Large intestine (tissue), 3 donors: ENCODE data around the gene SIGMAR1. TPM values are rescaled to one million over a fixed set of nuclear protein-coding genes. Genes with fewer than 3 reads are reported as not detected.

Source experiments
- DNase-seq, 2 donors: peaks; one replicate each; pipeline versions ENCODE4 v3.0.0 to v3.0.0-alpha.2; 2013
- H3K27ac ChIP-seq: one replicate; pipeline ENCODE4 v1.5.1; 2013; ENCODE audit warnings: low read length
- H3K27me3 ChIP-seq: 2 replicates; pipeline ENCODE4 v1.6.1; 2013; ENCODE audit warnings: low read length; ENCODE audit not compliant: control insufficient read depth, insufficient read depth
- H3K36me3 ChIP-seq: 2 replicates; pipeline ENCODE4 v1.6.1; 2013; ENCODE audit warnings: low read length; ENCODE audit not compliant: control insufficient read depth, insufficient read depth
- H3K4me1 ChIP-seq: one replicate; pipeline ENCODE4 v1.6.1; 2013; ENCODE audit warnings: low read length; ENCODE audit not compliant: control insufficient read depth, insufficient read depth
- H3K4me3 ChIP-seq: one replicate; pipeline ENCODE4 v1.5.1; 2013; ENCODE audit warnings: low read length
- H3K9me3 ChIP-seq: one replicate; pipeline ENCODE4 v1.6.1; 2013; ENCODE audit warnings: mild to moderate bottlenecking, low read depth, low read length, moderate library complexity; ENCODE audit not compliant: control insufficient read depth
- WGBS: methylation state at CpG from one replicate; pipeline ENCODE4 v1.1.5; 2013; ENCODE audit warnings: low lambda C conversion rate; ENCODE audit not compliant: insufficient coverage; 5-methylcytosine and 5-hydroxymethylcytosine counted together
- polyA plus RNA-seq: library from polyadenylated mRNA; unstranded; fragments of 120-200 nt; gene quantifications from one replicate; pipeline ENCODE4 v1.2.1, GENCODE V29; 2013

The SIGMAR1 gene
- polyA plus RNA-seq, 1 donor = 79.9 TPM

DNA sequence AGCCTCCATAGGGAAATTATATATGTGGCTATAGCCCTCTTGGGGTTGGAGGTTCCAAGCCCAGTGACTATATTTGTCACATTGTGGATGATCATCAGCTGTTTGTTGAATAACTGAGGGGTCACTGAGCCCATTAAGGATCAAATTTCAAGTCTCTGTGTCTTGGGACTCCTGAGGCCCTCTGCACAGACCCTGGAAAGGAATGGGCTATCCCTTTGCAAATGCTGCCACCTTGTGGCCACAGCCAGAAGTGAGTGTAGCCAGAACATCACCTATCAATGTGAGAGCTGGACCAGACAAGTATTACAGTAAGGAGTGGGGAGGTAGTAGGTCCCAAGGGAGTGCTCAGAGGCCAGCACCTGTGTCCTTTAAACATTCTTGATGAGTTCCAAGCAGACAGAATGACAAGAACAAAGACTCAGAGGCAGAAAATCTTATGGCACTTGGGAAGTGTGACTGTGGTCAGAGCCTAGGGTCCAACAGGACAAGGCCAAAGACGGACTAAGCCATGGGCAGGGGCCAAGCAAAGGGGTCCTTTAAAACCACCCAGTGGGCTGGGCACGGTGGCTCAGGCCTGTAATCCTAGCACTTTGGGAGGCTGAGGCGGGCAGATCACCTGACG is 33.9 kb downstream of the SIGMAR1 start:
- WGBS = no CpG with 5 or more reads among the region's 4 CpGs
- DNase-seq = peak; percentile 63 to 67
- Histone ChIP-seq H3K36me3 (no peaks in the 10 kb centered on the region), H3K4me1 (peaks cover 8% of the 10 kb centered on the region), H3K9me3 (no peaks in the 10 kb centered on the region), H3K27ac (no peak overlapping the region), H3K27me3 (peaks cover 16% of the 10 kb centered on the region), H3K4me3 (no peak overlapping the region)

DNA sequence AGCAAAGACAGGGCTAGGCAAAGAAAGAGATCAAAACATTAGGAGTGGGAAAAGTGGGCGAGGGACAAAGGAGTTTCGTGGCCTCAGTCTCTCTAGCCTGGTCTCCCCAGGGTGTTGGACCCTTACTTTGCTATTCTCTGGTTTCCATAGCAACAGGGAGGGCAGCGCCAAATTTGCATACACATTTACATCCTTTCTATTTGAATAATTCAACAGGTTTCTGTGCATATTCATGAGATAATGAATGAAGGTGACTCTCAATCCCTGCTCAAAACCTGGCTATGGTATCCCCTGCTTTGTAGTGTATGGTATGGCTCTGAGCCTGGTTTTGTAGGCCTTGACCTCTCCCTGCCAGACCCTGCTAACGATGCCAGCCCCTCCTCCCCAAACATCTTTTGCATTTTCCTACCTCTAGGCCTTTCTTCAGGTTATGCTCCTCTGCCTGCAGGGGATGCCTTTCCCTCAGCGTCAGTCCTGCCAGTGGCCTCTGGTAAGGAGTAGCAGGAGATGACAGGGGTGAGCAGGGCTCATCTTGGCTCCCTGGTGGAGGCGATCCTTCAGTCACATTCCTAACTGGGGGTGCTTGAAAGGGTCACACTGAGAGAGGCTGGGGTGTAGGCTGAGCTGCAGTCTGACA is 35.5 kb downstream of the SIGMAR1 start:
- Histone ChIP-seq H3K9me3 (no peaks in the 10 kb centered on the region), H3K27me3 (peaks cover 16% of the 10 kb centered on the region), H3K4me1 (peaks cover 2% of the 10 kb centered on the region), H3K36me3 (no peaks in the 10 kb centered on the region), H3K4me3 (no peak overlapping the region), H3K27ac (no peak overlapping the region)
- no CpG with 5 or more reads among the region's 6 CpGs for WGBS
- DNase-seq = no peak

DNA sequence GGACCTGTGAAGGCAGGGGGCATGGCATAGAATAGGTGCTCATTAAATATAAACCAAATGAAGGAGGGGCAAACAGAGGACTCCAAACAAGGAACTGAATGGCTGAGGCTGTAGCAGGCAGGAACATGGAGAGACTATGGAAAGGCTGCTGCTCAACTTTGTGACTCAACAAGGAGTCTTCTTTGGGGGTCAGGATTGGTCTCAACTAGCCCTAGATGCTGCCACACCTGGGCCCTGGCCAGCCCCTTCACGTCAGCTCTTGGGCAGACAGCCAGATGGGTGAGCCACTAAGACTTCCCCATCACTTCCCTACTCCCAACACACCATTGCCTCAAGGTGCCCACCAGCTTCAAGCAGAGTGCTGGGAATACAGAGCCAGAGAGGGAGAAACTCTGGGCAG is 36.7 kb downstream of the SIGMAR1 start:
- Histone ChIP-seq H3K27me3 (peaks cover 24% of the 10 kb centered on the region), H3K4me3 (no peak overlapping the region), H3K27ac (no peak overlapping the region), H3K4me1 (no peaks in the 10 kb centered on the region), H3K36me3 (no peaks in the 10 kb centered on the region), H3K9me3 (no peaks in the 10 kb centered on the region)
- WGBS = no CpG with 5 or more reads among the region's 1 CpG
- no peak for DNase-seq

DNA sequence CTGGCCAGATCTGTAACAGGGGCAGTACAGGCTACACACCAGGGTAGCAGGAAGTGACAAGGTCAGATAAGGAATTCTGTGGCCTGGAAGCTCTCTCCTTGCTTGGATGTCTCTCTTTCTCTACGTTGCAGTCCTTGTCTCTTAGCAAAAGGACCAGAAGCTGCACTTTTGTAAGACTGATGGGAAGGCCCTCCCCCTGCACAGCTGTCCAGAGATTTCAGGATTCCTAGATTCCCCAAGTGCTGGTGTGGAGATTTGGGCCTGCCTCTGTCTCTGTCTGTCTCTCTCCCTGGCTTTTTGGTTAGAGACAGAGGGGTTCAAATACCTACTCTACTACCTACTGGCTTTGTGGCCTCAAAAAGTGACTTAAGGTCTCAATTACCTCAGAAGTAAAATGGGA is 38.0 kb downstream of the SIGMAR1 start:
- no peaks in the 10 kb centered on the region for H3K9me3 ChIP-seq
- WGBS = no CpG with 5 or more reads among the region's 1 CpG
- no peak for DNase-seq
- no peak overlapping the region for H3K27ac ChIP-seq
- H3K4me3 ChIP-seq = no peak overlapping the region
- peaks cover 26% of the 10 kb centered on the region for H3K27me3 ChIP-seq
- H3K4me1 ChIP-seq = no peaks in the 10 kb centered on the region
- no peaks in the 10 kb centered on the region for H3K36me3 ChIP-seq

DNA sequence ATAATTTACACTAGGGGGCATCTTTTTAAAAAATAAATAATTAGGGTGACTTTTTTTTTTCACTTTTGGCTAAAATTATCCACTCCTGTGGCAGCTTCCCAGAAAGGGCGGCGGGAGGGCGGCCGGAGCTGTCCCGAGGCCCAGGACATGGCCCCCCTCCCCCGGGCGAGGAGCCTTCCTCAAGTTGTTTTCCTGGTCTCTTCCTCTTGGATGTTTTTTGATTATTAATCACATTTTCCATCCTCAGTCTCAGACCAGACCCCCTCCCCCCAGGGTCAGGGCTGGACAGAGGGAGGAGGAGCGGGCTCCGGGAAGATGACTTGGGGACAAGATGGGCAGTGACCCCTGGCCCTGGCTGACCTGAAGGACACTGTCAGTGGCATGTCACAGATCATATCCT is 43.4 kb downstream of the SIGMAR1 start:
- H3K4me1 ChIP-seq = peaks cover 16% of the 10 kb centered on the region
- H3K27me3 ChIP-seq = peaks cover 63% of the 10 kb centered on the region
- H3K27ac ChIP-seq = no peak overlapping the region

DNA sequence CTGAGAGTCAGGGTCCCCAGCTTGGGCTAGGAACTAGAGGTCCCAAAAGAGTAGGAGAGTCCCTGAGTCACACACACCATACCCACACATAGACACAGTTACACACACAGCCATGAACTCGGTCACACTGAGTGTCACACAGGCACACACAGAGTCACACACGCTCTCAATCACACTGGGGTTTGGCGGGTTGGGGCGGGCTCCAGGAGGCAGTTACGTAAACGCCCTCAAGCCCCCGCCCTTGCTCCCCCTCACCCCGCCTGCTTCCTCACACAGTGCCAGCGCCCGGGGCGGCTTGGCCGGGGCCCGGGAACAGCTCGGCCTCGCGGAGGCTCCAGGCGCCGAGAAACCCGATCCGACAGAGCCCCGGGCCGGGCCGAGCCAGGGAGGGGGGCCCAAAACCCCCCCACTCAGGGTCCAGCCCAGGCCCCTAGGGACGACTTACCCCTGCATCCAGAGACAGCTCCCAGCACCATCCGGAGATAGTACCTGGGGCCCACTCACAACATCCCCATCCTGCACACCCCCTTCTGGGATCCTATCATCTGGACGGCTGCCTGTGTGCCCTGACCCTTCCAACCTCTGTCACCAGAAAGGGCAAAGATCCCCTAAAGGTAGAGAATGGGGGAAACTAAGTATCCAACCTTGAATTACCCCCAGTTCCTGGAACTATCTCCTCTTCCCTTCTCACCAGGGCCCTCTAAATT is 44.5 kb downstream of the SIGMAR1 start:
- 27% methylated on average over 2 of the region's 26 CpGs for WGBS
- H3K4me3 ChIP-seq = no peak overlapping the region
- peaks cover 16% of the 10 kb centered on the region for H3K4me1 ChIP-seq
- peaks cover 16% of the 10 kb centered on the region for H3K9me3 ChIP-seq
- H3K27ac ChIP-seq = no peak overlapping the region
- no peak for DNase-seq
- peaks cover 71% of the 10 kb centered on the region for H3K27me3 ChIP-seq
- no peaks in the 10 kb centered on the region for H3K36me3 ChIP-seq

More for the DNA sequence above, 43.4 kb downstream of the SIGMAR1 start:
- Histone ChIP-seq H3K36me3 (no peaks in the 10 kb centered on the region), H3K4me3 (no peak overlapping the region), H3K9me3 (peaks cover 11% of the 10 kb centered on the region)
- DNase-seq = no peak
- no CpG with 5 or more reads among the region's 9 CpGs for WGBS

DNA sequence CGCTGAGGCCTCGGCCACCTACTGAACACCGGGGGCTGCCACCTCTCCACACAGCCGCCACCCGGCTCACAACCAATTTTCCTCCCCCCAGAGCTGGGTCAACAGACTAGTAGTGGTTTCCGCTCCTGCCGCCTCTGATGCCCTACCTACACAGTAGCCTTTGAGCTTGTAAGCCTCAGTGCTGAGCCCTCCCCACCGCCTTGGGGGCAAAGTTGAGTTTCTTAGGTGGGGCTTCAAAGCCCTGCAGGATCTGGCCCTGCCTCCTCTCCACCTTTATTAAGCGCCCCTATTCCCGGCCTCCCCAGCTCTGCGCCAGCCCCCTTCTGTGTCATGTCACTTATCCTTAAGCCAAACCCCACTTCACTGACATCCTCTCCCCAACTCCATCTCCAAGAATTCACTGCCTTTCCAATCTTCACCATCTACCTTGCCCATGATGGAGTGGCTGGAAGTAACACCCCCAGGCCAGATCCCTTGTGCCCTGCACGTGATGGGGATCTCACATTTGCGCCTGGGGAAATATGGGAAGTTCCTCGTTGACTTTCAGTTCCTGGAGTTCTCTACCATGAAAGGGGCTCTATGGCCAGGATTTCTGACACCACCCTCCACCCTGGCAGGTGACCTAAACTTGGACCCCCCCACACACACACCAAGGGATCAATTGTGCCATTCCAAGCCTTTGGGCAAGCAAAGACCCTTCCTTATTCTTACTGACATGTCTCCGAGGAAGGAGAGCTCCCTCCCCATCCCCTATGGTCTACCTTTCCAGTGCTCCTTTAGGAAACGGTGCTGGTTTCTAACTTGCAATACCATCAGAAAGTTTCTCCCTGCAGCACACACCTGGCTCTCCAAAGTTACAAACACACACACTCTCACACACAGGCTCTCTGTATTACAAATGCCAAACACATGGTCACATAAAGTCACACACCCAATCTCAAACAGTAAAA is 45.4 kb downstream of the SIGMAR1 start:
- H3K27me3 ChIP-seq = peaks cover 79% of the 10 kb centered on the region
- DNase-seq = peak in 1 of 2 donors; percentile 50
- peaks cover 16% of the 10 kb centered on the region for H3K4me1 ChIP-seq
- 21% methylated on average over 3 of the region's 16 CpGs for WGBS
- H3K36me3 ChIP-seq = no peaks in the 10 kb centered on the region
- H3K9me3 ChIP-seq = peaks cover 16% of the 10 kb centered on the region
- no peak overlapping the region for H3K27ac ChIP-seq
- H3K4me3 ChIP-seq = no peak overlapping the region

DNA sequence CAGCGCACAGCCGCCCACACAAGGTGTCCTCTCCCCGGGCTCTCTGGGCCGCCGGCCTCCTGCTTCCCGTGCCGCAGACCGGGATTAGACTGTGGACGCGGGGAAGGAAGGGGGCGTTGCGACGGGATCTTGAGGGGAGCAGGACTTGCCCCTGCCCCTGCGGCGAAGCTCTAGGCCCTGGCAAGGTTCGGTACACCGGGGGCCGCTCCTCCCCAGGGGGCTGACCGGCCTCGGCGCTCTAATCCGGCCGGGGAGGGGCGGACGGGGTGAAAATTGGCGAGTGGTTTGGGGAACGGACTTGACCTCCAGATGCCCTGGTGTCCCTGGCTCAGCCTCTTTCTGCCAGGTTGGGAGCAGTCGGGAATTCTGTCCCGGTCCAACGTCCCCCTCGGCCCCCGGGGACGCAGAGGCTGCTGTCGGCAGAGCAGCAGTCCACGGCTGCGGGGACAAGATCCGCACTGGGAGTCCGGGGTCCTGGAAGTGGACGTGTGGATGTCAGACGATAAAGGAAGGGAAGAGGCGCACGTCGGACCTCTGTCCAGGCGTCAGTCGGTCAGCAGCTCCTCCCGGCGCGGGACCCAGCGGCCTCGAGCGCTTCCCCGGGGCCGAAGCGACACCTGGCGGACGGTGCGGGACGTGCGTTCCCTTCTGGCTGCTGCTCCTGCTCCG is 46.2 kb downstream of the SIGMAR1 start:
- Histone ChIP-seq H3K9me3 (peaks cover 16% of the 10 kb centered on the region), H3K4me3 (no peak overlapping the region), H3K27ac (no peak overlapping the region), H3K36me3 (no peaks in the 10 kb centered on the region), H3K4me1 (peaks cover 16% of the 10 kb centered on the region), H3K27me3 (peaks cover 84% of the 10 kb centered on the region)
- WGBS = no CpG with 5 or more reads among the region's 60 CpGs
- peak in 1 of 2 donors; percentile 71 for DNase-seq

DNA sequence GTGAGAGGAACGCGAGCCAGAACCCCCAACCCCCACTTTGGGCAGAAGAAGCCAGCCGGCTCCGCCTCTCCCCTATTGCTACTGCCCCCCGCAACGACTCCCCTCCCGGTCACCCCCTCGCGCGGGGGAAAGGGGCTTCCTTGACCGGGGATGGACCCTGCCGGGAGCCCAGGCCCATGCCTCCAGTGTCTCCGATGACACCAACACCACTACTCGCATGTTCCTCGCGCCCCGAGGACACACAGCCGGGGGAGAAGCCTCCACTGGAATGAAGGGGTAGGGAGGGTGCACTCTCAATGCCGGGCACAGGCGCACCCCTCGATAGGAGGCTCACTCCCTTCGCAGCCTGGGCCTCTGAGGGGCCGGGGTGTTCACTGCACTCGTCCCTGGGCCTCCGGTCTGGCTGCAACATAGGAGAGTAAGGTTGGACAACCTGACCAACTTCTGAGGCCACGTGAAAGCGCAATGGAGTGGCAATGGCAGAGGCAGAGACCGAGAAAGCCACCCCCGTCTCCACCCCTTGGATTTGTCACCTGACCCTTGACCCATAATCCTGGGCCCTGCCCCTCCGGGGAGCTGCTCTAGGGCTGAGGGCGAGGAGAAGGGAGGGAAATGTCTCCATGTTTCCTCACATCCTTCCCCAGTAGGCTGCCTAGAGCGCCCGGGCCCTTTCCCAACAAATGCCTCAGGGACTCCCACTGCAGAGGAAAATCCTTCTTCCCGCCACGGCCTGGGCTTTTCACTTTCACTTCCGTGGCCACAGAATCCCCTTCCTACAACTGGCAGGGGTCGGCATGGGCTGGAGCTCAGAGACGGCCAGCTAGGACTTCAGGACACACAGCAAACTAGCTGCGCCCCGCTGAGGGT is 47.0 kb downstream of the SIGMAR1 start:
- H3K27me3 ChIP-seq = peaks cover 86% of the 10 kb centered on the region
- H3K27ac ChIP-seq = no peak overlapping the region
- peak in 1 of 2 donors; percentile 48 for DNase-seq
- H3K4me3 ChIP-seq = peak overlapping the region; percentile 22
- no peaks in the 10 kb centered on the region for H3K36me3 ChIP-seq
- peaks cover 16% of the 10 kb centered on the region for H3K4me1 ChIP-seq
- H3K9me3 ChIP-seq = peaks cover 16% of the 10 kb centered on the region
- WGBS = no CpG with 5 or more reads among the region's 40 CpGs
